ENCODE measurements around the gene SNX7. TPM values are rescaled to one million over a fixed set of nuclear protein-coding genes. Genes with fewer than 3 reads are reported as not detected.

Gene SNX7
- total RNA-seq, 1 experiment from 2014 or later: 18.8 TPM

- TF ChIP-seq ZBTB33 (IDR thresholded peaks at IDR 0.05; ENCODE audit: extremely low read depth, insufficient replicate concordance, low read length): no peak
- no peak for TF ChIP-seq POLR2AphosphoS5 (IDR thresholded peaks at IDR 0.05; ENCODE audit: low read depth, low read length)
- TF ChIP-seq SRF (IDR thresholded peaks at IDR 0.05; ENCODE audit: low read depth): no peak
- no peak for TF ChIP-seq EGR1 (IDR thresholded peaks at IDR 0.05; ENCODE audit: low read depth)
- no peak for TF ChIP-seq EZH2 (IDR thresholded peaks at IDR 0.05)
- TF ChIP-seq SP1 (IDR thresholded peaks at IDR 0.05; ENCODE audit: low read depth): no peak
- no peak for TF ChIP-seq MAX (IDR thresholded peaks at IDR 0.05)
- TF ChIP-seq CBX3 (IDR thresholded peaks at IDR 0.05; ENCODE audit: low read depth): no peak
- TF ChIP-seq JUND (IDR thresholded peaks at IDR 0.05): no peak
- no peak for TF ChIP-seq YY1 (IDR thresholded peaks at IDR 0.05; ENCODE audit: extremely low read depth, insufficient replicate concordance, low read depth, low read length)
- no peak for TF ChIP-seq EZH2phosphoT487 (IDR thresholded peaks at IDR 0.05; ENCODE audit: borderline replicate concordance)
These were observed 62.1 kb downstream of the SNX7 start (continued) for GRCh38 chr1:98723574-98723973.

DNA sequence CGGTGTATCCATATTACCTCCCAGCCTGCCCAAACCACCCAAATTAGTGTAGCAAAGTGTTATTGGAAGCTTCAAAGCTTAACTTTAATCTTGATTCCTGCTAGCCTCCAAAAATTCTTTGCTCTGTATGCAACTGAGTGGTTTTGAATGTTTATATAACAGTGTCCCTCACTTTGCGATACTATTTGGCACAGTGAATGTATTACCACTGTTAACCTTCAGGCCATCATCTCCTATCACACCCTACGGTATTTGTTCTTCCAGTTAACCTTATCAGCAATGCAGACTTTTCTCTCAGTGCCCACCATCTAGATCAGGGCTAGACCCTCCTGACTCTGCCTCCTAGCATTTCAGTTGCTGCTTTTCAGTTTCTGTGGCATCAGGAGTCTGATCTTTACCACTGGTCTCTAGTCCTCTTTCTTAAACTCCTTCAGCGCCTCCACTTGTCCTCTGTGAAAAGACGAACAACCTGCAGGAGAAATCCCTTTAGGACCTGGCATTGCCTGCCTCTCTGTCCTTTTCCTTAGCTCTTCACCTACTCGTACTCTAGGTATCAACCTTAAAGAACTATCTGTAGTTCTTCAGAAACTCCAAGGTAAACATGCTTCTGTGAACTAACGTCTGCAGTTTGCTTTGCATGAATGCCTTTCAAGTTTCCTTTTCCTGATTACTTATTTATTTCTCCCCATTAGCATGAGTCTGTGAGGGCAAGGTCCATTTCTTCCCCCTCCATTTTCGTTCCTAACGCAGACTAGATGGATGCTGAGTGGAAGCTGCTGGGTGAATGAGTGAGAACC lies 71.7 kb downstream of the SNX7 start:
- ChIA-PET RAD21 (ENCODE audit: low non-redundant PET in 1 of 2, low total read pairs in 2 of 2, uncharacterized antibody in 2 of 2, unreplicated experiment in 2 of 2) (no interaction called here), POLR2A (no interaction called here), CTCF (no interaction called here)
- H3K4me2 ChIP-seq (ENCODE audit: low read length): no peak overlapping the region
- no peaks in the 10 kb centered on the region for H3K9me3 ChIP-seq (ENCODE audit: control insufficient read depth in 1 of 2, insufficient read depth in 1 of 2, low read depth in 1 of 2, low read length in 2 of 2)
- H3K4me1 ChIP-seq (ENCODE audit: control insufficient read depth in 1 of 2, insufficient read depth in 2 of 2, low read length in 2 of 2): no peaks in the 10 kb centered on the region
- ATAC-seq (no peak), DNase-seq (ENCODE audit: low read depth, low spot score) (no peak)
- no peaks in the 10 kb centered on the region for H3K79me2 ChIP-seq (ENCODE audit: insufficient read depth, low read length)
- no peaks in the 10 kb centered on the region for H3K27me3 ChIP-seq (ENCODE audit: insufficient read depth, low read length)
- H3K36me3 ChIP-seq (ENCODE audit: control insufficient read depth in 1 of 2, insufficient read depth in 2 of 2, low read length in 2 of 2): no peaks in the 10 kb centered on the region
- H3K4me3 ChIP-seq (replicated peaks in 1 of 2; ENCODE audit: low read depth in 1 of 2, low read length in 2 of 2): no peak overlapping the region
- no peaks in the 10 kb centered on the region for H3K9me2 ChIP-seq (ENCODE audit: insufficient read depth)
- BruUV-seq (replicated peaks): no TSS peak
- no peak overlapping the region for H3K27ac ChIP-seq (ENCODE audit: low read depth, low read length)
- no peak overlapping the region for H3K9ac ChIP-seq (ENCODE audit: low read length)
- no peaks in the 10 kb centered on the region for H4K20me1 ChIP-seq (ENCODE audit: insufficient read depth)
- intact Hi-C loops (cut with micrococcal nuclease): no loop called here
- no peak overlapping the region for H2AFZ ChIP-seq (ENCODE audit: low read depth, low read length, poor library complexity, severe bottlenecking)
- TF ChIP-seq SP1 (IDR thresholded peaks at IDR 0.05; ENCODE audit: low read depth) (no peak), EGR1 (IDR thresholded peaks at IDR 0.05; ENCODE audit: low read depth) (no peak), POLR2A (IDR thresholded peaks at IDR 0.05; ENCODE audit: borderline replicate concordance, extremely low read depth, insufficient read depth, insufficient read length) (no peak), JUND (IDR thresholded peaks at IDR 0.05) (no peak), EZH2 (IDR thresholded peaks at IDR 0.05) (no peak), TCF7L2 (IDR thresholded peaks at IDR 0.05; ENCODE audit: borderline replicate concordance, extremely low read depth, insufficient read depth, insufficient read length) (no peak), CTCF (IDR thresholded peaks at IDR 0.05 in 2 of 3, conservative IDR thresholded peaks at IDR 0.05 in 1 of 3; ENCODE audit: borderline replicate concordance in 1 of 3, insufficient read depth in 1 of 3, low read depth in 2 of 3, low read length in 2 of 3) (no peak), ZBTB33 (IDR thresholded peaks at IDR 0.05; ENCODE audit: extremely low read depth, insufficient replicate concordance, low read length) (no peak), FOSL1 (IDR thresholded peaks at IDR 0.05; ENCODE audit: low read depth) (no peak), EZH2phosphoT487 (IDR thresholded peaks at IDR 0.05; ENCODE audit: borderline replicate concordance) (no peak), ELF1 (IDR thresholded peaks at IDR 0.05; ENCODE audit: borderline replicate concordance, low read depth) (no peak), CBX3 (IDR thresholded peaks at IDR 0.05; ENCODE audit: low read depth) (no peak), ZNF274 (IDR thresholded peaks at IDR 0.05; ENCODE audit: low read depth, low read length) (no peak)
- TF ChIP-seq, protein P1, sequence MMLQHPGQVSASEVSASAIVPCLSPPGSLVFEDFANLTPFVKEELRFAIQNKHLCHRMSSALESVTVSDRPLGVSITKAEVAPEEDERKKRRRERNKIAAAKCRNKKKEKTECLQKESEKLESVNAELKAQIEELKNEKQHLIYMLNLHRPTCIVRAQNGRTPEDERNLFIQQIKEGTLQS (IDR thresholded peaks at IDR 0.05): no peak

Data from HCT116 (cell line).